ENCODE measurements around the gene CTDSP2. TPM values are rescaled to one million over a fixed set of nuclear protein-coding genes. Genes with fewer than 3 reads are reported as not detected.

Gene CTDSP2
- total and polyA plus RNA-seq, 10 of the 15 experiments (the other 5 are each of a cell fraction or from before 2014, with no cell fraction given): 17.3 to 98.2 (median 54.1) TPM

DNA sequence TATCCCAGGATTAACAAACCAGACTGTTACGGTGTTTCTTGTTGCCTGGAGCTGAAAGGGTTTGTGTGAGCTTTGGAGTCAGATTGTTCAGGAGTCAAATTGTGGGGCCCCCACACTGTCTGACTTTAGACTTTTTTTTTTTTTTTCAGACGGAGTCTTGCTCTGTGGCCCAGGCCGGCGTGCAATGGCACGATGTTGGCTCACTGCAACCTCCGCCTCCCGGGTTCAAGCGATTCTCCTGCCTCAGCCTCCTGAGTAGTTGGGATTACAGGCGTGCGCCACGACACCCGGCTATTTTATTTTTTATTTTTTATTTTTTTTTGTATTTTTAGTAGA, 63.1 kb downstream of the CTDSP2 start (continued):
- TF ChIP-seq, protein P1, sequence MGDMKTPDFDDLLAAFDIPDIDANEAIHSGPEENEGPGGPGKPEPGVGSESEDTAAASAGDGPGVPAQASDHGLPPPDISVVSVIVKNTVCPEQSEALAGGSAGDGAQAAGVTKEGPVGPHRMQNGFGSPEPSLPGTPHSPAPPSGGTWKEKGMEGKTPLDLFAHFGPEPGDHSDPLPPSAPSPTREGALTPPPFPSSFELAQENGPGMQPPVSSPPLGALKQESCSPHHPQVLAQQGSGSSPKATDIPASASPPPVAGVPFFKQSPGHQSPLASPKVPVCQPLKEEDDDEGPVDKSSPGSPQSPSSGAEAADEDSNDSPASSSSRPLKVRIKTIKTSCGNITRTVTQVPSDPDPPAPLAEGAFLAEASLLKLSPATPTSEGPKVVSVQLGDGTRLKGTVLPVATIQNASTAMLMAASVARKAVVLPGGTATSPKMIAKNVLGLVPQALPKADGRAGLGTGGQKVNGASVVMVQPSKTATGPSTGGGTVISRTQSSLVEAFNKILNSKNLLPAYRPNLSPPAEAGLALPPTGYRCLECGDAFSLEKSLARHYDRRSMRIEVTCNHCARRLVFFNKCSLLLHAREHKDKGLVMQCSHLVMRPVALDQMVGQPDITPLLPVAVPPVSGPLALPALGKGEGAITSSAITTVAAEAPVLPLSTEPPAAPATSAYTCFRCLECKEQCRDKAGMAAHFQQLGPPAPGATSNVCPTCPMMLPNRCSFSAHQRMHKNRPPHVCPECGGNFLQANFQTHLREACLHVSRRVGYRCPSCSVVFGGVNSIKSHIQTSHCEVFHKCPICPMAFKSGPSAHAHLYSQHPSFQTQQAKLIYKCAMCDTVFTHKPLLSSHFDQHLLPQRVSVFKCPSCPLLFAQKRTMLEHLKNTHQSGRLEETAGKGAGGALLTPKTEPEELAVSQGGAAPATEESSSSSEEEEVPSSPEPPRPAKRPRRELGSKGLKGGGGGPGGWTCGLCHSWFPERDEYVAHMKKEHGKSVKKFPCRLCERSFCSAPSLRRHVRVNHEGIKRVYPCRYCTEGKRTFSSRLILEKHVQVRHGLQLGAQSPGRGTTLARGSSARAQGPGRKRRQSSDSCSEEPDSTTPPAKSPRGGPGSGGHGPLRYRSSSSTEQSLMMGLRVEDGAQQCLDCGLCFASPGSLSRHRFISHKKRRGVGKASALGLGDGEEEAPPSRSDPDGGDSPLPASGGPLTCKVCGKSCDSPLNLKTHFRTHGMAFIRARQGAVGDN (IDR thresholded peaks at IDR 0.05): no peak
- TF ChIP-seq MTA3 (IDR thresholded peaks at IDR 0.05; ENCODE audit: borderline replicate concordance, low read length) (no peak), KAT2A (conservative IDR thresholded peaks at IDR 0.05; ENCODE audit: control insufficient read depth, low read depth, low read length) (no peak), JUND (IDR thresholded peaks at IDR 0.05; ENCODE audit: low read depth, low read length) (no peak), SRF (IDR thresholded peaks at IDR 0.05; ENCODE audit: low read depth in 2 of 2, low read length in 2 of 2) (no peak), TBL1XR1 (IDR thresholded peaks at IDR 0.05; ENCODE audit: low read depth, low read length) (no peak), BCL11A (IDR thresholded peaks at IDR 0.05; ENCODE audit: low read depth, low read length) (no peak)
